ENCODE data around the gene RGS9.

DNA sequence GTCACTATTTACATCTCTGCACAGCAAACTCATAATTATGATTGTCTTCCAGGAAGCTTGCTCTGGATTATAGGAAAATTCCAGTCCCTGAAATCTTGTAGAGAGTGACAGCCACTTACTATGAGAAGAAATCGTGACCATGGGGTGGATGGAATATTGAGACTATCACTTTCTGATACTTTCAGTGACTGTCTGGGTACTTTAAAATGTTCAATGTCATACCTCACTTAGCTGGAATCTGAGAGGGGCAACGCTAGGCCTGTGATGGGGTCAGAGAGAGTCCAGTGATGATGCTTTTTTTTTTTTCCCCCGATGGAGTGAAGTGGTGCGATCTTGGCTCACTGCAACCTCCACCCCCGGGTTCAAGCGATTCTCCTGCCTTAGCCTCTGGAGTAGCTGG lies 32.2 kb upstream of the RGS9 start:
- TF ChIP-seq, protein P1, sequence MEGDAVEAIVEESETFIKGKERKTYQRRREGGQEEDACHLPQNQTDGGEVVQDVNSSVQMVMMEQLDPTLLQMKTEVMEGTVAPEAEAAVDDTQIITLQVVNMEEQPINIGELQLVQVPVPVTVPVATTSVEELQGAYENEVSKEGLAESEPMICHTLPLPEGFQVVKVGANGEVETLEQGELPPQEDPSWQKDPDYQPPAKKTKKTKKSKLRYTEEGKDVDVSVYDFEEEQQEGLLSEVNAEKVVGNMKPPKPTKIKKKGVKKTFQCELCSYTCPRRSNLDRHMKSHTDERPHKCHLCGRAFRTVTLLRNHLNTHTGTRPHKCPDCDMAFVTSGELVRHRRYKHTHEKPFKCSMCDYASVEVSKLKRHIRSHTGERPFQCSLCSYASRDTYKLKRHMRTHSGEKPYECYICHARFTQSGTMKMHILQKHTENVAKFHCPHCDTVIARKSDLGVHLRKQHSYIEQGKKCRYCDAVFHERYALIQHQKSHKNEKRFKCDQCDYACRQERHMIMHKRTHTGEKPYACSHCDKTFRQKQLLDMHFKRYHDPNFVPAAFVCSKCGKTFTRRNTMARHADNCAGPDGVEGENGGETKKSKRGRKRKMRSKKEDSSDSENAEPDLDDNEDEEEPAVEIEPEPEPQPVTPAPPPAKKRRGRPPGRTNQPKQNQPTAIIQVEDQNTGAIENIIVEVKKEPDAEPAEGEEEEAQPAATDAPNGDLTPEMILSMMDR (IDR thresholded peaks at IDR 0.05; ENCODE audit: poor library complexity): no peak
- TF ChIP-seq EZH2phosphoT487 (IDR thresholded peaks at IDR 0.05; ENCODE audit: low read depth, severe bottlenecking, unreplicated experiment) (no peak), EZH2 (IDR thresholded peaks at IDR 0.05; ENCODE audit: borderline replicate concordance) (no peak)
